HG02973 (cell line): ENCODE data around the gene AOC2.

Experiments used
- ATAC-seq: cut with Tn5 transposase; IDR thresholded peaks from one replicate; pipeline ENCODE4 v1.9.1; 2021; ENCODE audit warnings: moderate library complexity; ENCODE audit not compliant: unreplicated experiment

Gene AOC2

GRCh38 chr17:42844271-42844670 lies at the start of gene AOC2:
Gene AOC2, plus strand, starts transcription at chr17:42844580. Its CDS starts 47 bp downstream, at chr17:42844627.
- no peak for ATAC-seq

- ATAC-seq = no peak
These were observed 49.3 kb upstream of the AOC2 start for GRCh38 chr17:42795061-42795460.

- ATAC-seq = no peak
These were observed 48.9 kb upstream of the AOC2 start for GRCh38 chr17:42795465-42795864.

- no peak for ATAC-seq
These were observed 48.2 kb upstream of the AOC2 start for GRCh38 chr17:42796066-42796758.

- no peak for ATAC-seq
These were observed 47.0 kb upstream of the AOC2 start for GRCh38 chr17:42797067-42798007.

- no peak for ATAC-seq
These were observed 46.4 kb upstream of the AOC2 start for GRCh38 chr17:42798011-42798382.

- ATAC-seq = peak; percentile 78
These were observed 45.7 kb upstream of the AOC2 start, which contains the start of the genes CNTD1 and COA3 for GRCh38 chr17:42798383-42799380. Gene CNTD1, plus strand, starts transcription at chr17:42798861. Its CDS starts 207 bp downstream, at chr17:42799068. Gene COA3, minus strand, starts transcription at chr17:42798704. Its CDS starts 23 bp downstream, at chr17:42798681.

- ATAC-seq = no peak
These were observed 41.1 kb upstream of the AOC2 start for GRCh38 chr17:42803074-42803883.

GRCh38 chr17:42804918-42805367 lies 39.4 kb upstream of the AOC2 start:
- no peak for ATAC-seq

- ATAC-seq = no peak
These were observed 38.1 kb upstream of the AOC2 start for GRCh38 chr17:42806249-42806648.

GRCh38 chr17:42809250-42809649 lies 35.1 kb upstream of the AOC2 start:
- no peak for ATAC-seq

- ATAC-seq = no peak
These were observed 29.6 kb upstream of the AOC2 start for GRCh38 chr17:42814633-42815399.

- no peak for ATAC-seq
These were observed 26.5 kb upstream of the AOC2 start for GRCh38 chr17:42817866-42818265.

GRCh38 chr17:42818379-42818778 lies 26.0 kb upstream of the AOC2 start:
- no peak for ATAC-seq

- no peak for ATAC-seq
These were observed 24.3 kb upstream of the AOC2 start for GRCh38 chr17:42819939-42820535.

- ATAC-seq = no peak
These were observed 23.2 kb upstream of the AOC2 start for GRCh38 chr17:42821176-42821575.

GRCh38 chr17:42827472-42827871 lies 16.9 kb upstream of the AOC2 start:
- no peak for ATAC-seq

GRCh38 chr17:42830971-42831370 lies 13.4 kb upstream of the AOC2 start:
- ATAC-seq = no peak
